GM21515 (cell line): Measurements from ENCODE around the gene TNFRSF1B.

Source experiments
- ATAC-seq: cut with Tn5 transposase; IDR thresholded peaks from one replicate; pipeline ENCODE4 v1.9.1; 2021; ENCODE audit not compliant: unreplicated experiment

TNFRSF1B gene

DNA sequence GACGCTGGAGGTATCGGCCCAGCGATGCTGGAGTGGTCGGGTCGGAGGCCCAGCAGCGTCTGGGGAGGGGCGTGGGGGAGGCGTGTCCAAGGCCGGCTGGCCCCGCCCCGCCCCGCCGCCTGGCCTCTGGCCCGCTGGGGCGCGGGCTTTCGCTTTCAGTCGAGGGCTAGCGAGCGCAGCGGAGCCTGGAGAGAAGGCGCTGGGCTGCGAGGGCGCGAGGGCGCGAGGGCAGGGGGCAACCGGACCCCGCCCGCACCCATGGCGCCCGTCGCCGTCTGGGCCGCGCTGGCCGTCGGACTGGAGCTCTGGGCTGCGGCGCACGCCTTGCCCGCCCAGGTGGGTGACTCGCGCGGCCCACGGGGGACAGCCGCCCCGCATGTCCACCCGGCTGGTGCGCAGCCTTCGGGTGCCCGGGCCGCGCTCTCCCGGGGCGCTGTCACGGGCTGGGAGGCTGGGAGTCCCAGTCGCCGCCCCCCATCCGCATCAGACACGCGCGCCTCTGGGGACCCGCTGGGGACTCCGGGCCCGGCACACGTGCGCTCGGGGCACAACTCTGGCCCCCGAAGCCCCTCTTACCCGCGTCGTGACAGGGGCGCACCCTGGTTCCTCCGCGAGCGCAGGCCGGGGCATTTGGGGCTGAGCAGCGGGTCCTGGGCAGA, at the start of gene TNFRSF1B:
Gene TNFRSF1B (plus strand): TSS at position 158 of the 659 bp plus-strand sequence. CDS start 101 bp downstream, at position 259.
- peak; percentile 51 for ATAC-seq

DNA sequence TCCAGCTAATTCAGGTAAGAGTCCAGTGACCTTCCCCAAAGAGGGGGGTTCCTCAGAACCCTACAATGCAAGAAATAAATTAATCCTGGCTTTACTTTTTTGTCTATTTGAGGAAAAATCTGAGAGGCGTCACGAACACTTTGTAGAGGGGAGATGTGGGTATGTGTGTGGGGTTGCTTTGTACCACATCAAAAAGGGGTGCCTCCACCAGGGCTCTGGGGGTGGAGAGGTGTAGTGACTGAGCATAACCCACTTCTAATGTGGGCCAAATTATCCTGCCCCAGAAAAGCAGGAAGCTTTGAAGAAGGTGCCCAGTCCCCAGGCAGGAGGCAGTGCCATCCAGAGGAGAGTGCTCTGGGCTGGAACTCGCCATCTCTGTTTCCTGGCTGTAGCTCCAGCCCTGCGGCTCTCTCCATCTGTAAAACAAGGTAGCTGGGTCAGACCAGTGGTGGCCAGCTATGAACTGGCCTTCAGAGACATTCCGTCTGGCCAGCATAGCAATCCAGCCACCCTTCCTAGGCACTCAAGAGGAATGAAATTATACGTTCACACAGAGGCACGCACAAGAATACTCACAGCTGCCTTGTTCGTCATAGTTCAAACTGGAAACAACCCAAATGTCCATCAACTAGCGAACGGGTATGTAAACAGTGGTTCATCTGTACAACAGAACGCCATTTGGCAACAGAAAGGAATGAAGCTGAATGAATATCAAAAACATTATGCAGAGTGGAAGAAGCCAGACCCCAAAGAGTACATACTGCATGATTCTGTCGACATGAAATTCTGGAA, 45.4 kb upstream of the TNFRSF1B start:
- no peak for ATAC-seq

DNA sequence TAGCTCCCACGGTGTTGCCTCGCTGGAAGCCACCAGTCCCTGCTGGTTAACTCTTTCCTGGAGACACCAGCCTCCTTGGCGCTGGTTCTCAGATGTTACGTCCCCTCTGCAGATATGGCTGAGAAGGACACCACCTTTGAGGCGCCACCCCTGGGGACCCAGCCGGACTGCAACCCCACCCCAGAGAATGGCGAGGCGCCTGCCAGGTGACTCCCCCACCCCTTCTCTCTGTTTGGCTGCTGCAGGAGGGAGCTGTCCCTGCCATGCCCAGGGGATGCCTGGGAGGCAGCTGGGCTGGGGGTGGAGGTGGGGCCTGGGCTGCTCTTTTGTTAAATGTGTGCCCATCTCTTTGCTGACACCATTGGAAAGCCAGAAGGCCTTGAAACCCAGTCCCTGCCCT, 43.6 kb upstream of the TNFRSF1B start:
- no peak for ATAC-seq

DNA sequence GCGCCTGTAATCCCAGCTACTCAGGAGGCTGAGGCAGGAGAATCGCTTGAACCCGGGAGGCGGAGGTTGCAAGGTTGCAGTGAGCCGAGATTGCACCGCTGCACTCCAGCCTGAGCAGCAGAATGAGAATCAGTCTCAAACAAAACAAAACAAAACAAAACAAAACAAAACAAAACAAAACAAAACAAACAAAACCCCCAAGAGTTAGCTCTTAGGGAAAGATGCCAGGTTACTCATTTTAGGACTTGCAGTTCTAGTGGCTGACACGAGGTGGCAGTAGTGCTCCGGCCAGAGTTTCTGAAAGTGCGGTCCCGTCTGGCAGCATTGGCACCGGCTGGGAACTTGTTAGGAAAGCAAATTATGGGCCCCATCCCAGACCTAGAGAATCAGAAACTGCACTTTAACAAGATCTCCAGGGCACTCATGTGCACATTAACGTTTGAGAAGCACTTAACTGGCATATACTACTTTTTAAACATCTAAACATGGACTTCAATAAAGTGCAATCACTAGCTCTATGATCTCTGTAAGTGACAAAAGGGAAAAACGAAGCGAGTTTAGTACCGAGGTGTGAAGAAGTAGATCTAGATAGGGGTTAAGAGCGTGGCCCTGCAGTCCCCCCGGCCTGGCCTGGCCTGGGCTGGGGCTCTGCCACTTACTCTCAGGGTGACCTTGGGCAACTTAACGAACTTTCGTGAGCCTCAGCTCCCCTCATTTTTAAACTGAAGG, 41.9 kb upstream of the TNFRSF1B start:
- no peak for ATAC-seq

DNA sequence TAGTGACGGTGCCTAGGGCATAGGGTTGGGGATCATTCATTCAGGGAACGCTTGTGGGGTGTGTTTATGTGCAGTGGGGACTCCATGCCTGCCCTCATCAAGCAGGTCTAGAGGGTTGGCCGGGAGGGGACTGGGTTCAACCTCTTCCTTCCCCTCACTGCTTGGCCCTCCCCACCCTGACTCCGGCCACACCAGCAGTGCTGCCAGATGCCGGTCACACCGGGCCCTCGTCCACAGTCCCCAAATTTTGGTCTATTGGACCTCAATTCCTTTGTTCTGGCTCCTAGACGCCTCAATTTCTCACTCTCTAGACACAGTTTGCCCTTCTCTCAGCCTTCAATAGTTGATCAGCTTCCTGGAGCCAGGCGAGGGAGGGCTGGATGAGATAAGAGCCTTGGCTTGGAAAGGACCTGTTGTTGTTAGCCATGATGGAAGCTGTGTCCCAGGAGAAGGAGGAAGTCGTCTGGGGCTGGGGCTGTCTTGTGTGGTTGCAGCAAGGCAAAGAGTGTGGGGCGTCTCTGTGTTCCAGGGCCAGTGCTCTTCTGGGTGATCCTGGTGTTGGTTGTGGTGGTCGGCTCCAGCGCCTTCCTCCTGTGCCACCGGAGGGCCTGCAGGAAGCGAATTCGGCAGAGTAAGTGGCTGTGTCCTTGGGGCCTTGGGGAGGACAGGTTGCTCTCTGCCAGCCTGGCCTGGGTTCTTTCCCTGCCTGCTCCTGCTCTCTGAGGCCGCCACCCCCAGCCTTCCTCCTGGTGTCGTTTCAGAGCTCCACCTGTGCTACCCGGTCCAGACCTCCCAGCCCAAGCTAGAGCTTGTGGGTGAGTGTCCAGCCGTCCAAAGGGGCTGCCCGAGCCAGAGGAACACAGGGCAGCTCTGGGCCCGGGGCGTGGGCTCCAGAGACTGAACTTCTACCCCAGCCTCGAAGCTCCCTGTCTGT, 41.1 kb upstream of the TNFRSF1B start:
- no peak for ATAC-seq

DNA sequence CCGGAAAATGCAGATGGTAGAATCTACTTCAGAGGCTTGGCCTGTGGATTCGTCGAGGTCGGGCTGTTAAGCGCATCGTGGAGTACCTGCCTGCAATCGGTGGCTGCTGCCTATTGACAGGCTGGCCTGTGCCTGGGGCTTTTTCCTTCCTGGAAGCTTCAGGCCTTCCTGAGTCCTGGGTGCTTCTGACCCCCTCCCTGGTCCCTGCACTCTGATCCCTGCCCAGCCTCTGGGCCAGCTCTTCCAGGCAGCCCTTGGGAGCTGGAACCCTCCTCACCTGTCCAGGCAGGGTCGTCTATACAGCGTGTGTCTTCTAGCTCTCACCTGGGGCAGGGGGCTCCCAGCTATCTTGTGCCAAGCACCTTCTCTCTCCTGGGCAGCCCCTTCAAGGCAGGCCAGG, 40.0 kb upstream of the TNFRSF1B start:
- ATAC-seq: no peak

DNA sequence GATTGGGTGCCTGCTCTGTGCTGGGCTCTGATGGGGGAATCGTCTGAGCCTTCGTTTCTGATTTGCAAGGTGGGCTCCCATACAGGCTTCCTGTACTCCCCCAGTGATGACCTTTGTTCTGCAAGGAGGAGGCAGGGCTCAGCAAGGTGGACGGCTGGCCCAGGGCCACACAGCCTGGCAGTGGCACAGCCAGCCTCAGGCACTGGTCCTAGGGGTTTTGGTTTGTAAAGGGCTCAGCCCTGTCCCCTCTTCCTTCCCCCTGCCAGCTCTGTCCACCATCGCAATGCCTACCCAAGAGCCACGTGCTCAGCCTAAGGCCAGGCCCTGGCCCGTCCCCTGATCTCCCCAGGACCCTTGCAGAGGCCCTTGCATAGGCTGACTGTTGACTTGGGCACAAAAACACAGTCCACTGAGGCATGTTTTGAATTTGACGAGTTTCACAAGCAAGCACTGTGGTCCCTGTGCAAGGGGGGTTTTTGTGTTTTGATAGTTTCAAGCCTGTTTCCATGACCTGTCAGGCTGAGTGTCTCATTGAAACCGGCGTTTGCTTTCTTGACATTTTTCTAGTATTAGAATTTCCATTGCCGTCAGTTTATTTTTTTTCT, 39.5 kb upstream of the TNFRSF1B start:
- ATAC-seq: no peak

DNA sequence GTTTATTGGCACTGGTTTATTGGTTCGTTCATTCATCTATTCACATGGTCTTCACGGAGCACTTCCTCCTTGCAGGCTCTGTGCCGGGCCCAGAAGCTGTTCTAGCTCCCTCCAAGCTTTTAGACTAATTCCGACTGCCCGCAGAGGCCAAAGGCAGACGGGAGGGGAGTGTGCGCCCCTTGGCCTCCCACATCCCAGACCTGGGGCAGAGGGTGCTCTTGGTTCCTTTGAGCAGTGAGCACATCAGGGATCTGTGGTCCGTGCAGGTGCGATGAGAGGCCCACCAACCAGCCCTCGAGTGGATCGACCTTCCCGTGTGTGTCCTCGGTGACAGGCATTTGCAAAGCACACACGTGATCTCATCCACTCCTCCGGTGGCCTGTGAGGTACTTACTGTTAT, 38.7 kb upstream of the TNFRSF1B start:
- ATAC-seq: no peak

DNA sequence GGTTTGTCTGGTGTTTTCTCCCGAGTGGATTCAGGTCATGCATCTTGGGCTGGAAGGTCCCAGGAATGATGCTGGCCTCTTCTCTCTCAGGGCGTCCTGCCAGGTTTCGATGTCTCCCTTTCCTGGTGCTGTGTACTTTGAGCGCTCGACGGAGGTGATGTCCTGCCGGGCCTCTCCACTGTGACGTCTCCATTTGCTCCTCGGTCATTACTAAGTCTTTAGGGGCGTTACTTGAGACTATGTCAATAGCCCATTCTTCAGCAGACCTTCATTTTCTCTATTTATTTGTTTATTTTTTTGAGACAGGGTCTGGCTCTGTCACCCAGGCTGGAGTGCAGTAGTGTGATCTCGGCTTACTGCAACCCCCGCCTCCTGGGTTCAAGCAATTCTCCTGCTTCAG, 37.2 kb upstream of the TNFRSF1B start:
- no peak for ATAC-seq

DNA sequence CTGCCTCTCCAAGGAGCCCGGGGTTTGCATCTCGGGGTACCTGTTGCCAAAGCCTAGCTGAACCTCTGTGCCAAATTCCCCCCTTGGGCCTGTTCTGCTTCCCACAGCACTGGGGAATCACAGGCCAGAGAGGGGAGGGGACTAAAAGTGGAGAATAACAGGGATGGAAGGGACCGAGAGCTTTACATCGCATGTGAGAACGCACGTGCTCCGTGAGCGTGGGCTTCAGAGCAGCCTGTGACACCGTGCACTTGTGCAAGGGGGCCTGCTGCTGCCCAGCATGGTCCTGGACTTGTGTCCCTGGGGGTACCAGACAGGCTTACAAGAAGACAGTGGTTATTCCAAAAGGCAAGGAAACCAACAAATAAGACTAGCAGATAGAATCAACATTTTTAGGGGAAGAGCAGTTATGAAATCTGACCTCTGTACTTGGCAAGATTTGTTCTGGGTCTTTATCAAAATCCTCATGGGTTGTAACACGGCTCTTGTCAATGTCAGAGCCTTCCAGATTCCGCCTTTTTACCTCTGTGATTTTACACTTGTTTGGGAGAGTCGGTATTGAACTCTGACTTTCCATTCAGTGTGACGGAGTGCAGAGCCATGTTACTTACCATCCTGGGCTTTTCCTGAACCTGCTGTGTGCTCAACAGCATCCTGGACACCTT, 36.2 kb upstream of the TNFRSF1B start:
- ATAC-seq: no peak

DNA sequence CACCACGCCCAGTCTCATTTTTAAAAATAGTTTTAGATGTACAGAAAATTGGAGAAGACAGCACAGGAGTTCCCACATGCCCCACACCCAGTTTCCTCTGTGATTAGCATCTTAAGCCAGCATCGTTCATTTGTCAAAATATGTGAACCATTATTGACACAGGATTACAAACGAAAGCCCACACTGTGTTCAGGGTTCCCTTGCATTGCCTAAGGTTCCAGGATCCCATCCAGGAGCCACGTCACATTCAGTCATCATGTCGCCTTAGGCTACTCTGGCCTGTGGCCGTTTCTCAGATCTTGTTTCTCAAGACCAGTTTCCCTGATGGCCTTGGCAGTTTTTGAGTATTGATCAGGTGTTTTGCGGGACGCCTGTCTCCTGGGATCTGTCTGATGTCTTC, 34.7 kb upstream of the TNFRSF1B start:
- ATAC-seq: no peak

DNA sequence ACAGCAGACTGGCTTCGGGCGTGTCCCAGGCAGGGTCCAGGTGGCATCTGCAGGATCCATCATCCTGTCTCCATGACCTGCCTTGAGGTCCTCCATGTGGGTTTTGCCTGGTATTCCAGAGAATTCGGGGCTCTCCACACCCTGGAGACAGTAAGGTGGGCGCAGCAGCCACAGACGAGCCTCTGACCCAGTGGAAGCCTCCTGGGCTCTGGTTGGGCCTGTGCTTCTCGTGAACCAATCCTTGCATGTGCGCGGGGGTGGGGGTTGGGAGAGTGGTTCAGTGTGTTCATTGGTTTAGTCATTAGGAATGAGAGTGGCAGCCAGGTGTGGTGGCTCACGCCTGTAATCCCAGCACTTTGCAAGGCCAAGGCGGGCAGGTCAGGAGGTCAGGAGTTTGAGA, 32.1 kb upstream of the TNFRSF1B start:
- ATAC-seq: no peak

DNA sequence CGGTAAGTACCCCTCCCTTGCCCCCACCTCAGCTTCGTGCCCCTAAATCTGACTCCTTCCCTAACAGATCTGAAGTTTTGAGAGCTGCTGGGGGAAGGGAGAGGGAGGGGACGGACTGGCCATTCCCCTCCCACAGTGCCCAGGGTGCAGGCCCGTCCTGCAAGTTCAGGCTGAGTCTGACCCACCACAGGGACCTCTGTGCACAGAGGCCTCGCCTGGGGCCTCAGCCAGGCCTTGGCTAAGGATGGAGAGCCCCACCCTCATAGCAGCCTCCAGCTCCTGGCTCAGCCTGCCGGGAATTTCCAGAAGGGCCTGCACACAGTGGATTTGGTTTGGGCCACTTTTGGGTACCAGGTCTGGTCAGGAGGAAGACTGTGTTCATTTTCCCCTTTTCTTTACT, 31.2 kb upstream of the TNFRSF1B start:
- no peak for ATAC-seq

DNA sequence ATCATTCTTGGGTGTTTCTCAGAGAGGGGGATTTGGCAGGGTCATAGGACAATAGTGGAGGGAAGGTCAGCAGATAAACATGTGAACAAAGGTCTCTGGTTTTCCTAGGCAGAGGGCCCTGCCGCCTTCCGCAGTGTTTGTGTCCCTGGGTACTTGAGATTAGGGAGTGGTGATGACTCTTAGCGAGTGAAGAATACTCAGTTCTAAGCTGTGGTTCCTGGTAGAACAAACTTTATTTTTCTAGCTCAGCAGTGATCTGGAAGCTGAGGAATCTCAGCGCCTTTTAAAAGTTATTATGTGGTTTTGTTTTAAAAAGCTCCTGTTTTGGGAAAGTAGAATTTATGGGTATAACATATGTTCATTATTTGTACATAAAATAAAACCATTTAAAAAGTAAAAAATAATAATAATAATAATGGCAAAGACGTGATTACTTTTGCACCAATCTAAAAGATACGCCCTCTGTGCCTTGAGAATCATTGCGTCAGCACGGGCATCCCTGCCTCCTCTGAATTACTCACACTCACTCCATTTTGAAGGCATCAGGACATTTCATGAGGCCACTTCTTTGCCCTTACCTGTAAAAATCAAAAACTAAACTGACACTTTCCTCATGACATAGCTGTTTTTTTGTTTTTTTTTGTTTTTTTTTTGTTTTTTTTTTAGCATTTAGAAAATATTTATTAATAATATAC, 29.7 kb upstream of the TNFRSF1B start:
- no peak for ATAC-seq

DNA sequence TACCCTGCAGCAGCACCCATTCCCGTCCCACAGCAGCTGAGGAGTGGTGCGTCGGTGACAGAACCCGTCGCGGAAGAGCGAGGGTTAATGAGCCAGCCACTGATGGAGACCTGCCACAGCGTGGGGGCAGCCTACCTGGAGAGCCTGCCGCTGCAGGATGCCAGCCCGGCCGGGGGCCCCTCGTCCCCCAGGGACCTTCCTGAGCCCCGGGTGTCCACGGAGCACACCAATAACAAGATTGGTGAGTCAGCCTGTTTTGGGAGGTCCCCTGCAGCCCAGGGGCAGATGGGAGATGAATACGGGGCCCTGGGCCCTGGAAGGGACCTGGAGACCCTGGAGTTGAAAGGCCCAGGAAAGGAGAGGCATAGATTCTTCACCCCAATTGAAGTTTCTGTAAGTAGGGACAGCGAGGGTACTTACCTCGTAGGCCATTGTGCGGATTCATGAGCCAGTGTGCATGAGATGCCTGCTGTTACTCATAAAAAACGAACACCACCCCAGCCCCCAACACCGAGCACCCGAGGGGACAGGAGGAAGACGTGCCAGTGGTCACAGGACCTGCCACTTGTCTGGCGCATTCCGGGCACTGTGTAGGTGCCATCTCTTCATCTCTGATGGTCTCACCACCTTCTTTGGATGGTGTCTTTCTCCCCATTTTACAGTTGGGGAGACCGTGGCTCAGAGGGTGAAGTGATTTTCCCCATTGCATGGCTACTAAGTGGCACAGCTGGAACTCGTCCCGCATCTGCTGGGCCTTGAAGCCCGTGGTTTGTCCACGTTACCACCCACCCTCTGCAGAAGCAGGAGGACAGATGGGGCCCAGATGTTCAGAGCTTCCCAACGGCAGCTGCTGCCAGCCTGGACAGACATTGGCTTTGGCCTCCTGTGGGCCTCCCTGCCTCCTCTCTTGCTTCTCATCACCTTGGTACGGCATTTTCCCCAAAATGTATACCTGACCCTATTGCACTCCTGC, 28.3 kb upstream of the TNFRSF1B start:
- no peak for ATAC-seq

DNA sequence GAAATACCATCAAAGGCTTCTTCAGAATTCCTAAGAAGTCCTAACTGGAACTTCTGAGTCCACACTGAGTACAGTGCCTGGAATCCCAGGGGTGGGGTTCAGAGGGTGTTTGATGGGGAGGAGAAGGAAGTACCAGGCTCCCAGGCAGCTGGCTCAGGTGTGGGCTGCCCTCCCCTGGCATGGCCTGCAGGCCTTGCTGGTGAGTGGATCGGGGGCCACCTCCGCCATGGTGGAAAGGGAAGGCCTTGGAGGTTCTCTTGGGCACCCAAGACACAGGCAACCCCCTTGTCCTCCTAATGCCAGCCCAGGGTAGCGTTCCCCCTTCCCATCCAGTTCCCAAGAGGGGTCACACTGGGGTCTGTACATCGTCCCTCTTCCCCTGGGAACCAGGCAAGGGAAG, 26.8 kb upstream of the TNFRSF1B start:
- no peak for ATAC-seq

DNA sequence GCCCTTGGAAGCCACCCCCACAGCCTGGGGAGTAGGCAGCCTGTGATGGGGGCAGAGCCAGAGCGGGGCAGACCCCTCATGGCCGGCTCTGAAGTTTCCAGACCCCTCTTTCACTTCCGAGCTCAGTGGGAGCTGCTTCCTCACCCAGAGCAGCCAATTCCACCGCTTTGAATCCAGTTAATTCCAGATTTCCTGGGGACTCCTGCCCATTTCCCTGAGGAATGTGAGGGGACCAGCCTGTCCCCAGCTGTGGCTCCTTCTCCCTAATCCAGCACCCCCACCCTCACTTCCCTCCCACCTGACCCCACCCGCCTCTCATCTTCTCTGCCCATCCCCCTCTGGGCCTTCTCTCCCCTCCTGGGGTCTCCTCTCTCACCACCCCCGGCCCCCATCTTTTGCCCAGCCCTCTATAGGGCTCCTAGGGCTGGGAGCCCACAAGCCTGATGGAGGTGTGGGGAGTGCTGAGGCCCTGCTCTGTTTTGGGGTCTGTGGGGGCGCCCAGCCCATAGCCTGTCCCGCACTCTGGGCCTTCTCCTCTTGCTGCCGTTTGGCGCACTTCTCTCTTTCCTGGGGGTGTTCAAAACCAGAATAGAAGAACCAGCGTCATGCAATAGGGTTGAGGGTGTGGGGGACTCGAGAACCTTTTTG, 26.2 kb upstream of the TNFRSF1B start:
- ATAC-seq: no peak
